ENCODE results near the gene ARHGEF2. TPM values are rescaled to one million over a fixed set of nuclear protein-coding genes. Genes with fewer than 3 reads are reported as not detected.

The ARHGEF2 gene
- total and polyA plus RNA-seq, 2 of the 13 experiments (the other 11 are each of a cell fraction or from before 2014, with no cell fraction given): 16.1 to 32.1 TPM

DNA sequence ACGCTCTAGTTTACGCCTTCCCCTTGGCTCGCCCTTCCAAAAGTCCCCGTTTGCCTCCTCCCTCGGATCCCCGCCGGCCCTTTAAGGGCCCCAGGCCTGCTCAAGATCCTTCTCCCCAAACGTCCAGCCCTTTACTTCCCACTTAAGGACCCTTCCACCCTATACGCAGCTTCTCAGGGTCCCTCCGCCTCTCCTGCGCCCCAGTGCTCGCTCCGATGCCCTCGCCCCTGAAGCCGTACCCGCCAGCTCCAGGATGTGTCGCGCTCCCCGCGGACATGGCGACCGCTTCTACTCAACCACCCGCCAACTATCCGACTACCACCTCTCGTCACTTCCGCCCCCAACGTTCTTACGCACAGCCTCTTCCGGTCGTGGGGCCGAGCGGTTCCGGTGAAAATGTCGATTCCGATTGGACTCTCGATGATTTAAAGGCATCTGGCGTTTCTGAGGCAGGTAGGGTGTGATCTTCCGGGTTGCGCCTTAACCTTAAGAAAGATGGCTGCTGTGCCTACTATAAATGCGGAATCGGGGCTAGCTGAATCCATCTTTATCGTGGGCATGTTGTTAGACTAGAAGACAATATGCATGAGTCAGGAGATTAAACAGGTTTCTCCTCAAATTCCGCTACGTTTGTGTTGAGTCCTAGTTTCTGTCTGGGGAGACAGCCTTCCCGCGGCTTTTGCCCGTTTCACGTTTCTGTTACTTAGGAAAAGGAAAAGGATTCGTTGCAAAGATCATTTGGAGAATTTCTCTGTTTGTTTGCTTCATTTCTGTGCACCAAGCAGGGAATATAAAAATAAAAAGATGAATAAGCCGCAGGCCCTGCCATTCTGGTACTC lies 44.0 kb downstream of the ARHGEF2 start, which contains the start of gene KHDC4 (continued):
- TF ChIP-seq, protein P1, sequence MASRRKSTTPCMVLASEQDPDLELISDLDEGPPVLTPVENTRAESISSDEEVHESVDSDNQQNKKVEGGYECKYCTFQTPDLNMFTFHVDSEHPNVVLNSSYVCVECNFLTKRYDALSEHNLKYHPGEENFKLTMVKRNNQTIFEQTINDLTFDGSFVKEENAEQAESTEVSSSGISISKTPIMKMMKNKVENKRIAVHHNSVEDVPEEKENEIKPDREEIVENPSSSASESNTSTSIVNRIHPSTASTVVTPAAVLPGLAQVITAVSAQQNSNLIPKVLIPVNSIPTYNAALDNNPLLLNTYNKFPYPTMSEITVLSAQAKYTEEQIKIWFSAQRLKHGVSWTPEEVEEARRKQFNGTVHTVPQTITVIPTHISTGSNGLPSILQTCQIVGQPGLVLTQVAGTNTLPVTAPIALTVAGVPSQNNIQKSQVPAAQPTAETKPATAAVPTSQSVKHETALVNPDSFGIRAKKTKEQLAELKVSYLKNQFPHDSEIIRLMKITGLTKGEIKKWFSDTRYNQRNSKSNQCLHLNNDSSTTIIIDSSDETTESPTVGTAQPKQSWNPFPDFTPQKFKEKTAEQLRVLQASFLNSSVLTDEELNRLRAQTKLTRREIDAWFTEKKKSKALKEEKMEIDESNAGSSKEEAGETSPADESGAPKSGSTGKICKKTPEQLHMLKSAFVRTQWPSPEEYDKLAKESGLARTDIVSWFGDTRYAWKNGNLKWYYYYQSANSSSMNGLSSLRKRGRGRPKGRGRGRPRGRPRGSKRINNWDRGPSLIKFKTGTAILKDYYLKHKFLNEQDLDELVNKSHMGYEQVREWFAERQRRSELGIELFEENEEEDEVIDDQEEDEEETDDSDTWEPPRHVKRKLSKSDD (CRISPR knock-in tag; IDR thresholded peaks at IDR 0.05; ENCODE audit: low read depth): peak; percentile 85
- TF ChIP-seq MED8 (CRISPR knock-in tag; IDR thresholded peaks at IDR 0.05; ENCODE audit: insufficient replicate concordance) (peak; percentile 45), KMT2B (CRISPR knock-in tag; IDR thresholded peaks at IDR 0.05) (peak; percentile 88), ZNF253 (CRISPR knock-in tag; IDR thresholded peaks at IDR 0.05; ENCODE audit: borderline replicate concordance) (no peak), ZNF607 (CRISPR knock-in tag; IDR thresholded peaks at IDR 0.05; ENCODE audit: borderline replicate concordance) (peak; percentile 65; the same call in 1 of the 2 replicates), POLR2G (IDR thresholded peaks at IDR 0.05; ENCODE audit: low read depth, low read length) (peak; percentile 98), ZBTB3 (CRISPR knock-in tag; IDR thresholded peaks at IDR 0.05; ENCODE audit: borderline replicate concordance, low read depth) (no peak), ZNF224 (CRISPR knock-in tag; IDR thresholded peaks at IDR 0.05) (no peak), RNF2 (conservative IDR thresholded peaks at IDR 0.05; ENCODE audit: low read depth) (no peak), PAWR (CRISPR knock-in tag; IDR thresholded peaks at IDR 0.05; ENCODE audit: borderline replicate concordance) (no peak), WIZ (CRISPR knock-in tag; IDR thresholded peaks at IDR 0.05) (no peak), KLF12 (CRISPR knock-in tag; IDR thresholded peaks at IDR 0.05; ENCODE audit: borderline replicate concordance) (no peak), KDM5A (IDR thresholded peaks at IDR 0.05; ENCODE audit: borderline replicate concordance, low read length) (peak; percentile 88; the same call in 1 of the 2 replicates), ZNF749 (CRISPR knock-in tag; IDR thresholded peaks at IDR 0.05; ENCODE audit: borderline replicate concordance) (no peak), ZNF235 (CRISPR knock-in tag; IDR thresholded peaks at IDR 0.05; ENCODE audit: borderline replicate concordance) (no peak), ESRRA (CRISPR knock-in tag; IDR thresholded peaks at IDR 0.05; ENCODE audit: low read depth) (no peak), RBAK (CRISPR knock-in tag; IDR thresholded peaks at IDR 0.05) (no peak), ELF4 (CRISPR knock-in tag; IDR thresholded peaks at IDR 0.05; ENCODE audit: borderline replicate concordance) (peak; percentile 90), CBX5 (CRISPR knock-in tag; IDR thresholded peaks at IDR 0.05; ENCODE audit: borderline replicate concordance) (peak; percentile 18; the same call in 1 of the 2 replicates), MATR3 (CRISPR knock-in tag; IDR thresholded peaks at IDR 0.05) (no peak), AGO1 (IDR thresholded peaks at IDR 0.05; ENCODE audit: low read depth, low read length, poor library complexity, severe bottlenecking) (peak; percentile 79), ZNF138 (CRISPR knock-in tag; IDR thresholded peaks at IDR 0.05; ENCODE audit: low read depth) (no peak), PHF8 (CRISPR knock-in tag; IDR thresholded peaks at IDR 0.05) (peak; percentile 98), NFIB (CRISPR knock-in tag; IDR thresholded peaks at IDR 0.05; ENCODE audit: borderline replicate concordance) (no peak), POGZ (CRISPR knock-in tag; IDR thresholded peaks at IDR 0.05) (peak; percentile 85), NR2F2 (IDR thresholded peaks at IDR 0.05; ENCODE audit: borderline replicate concordance, low read depth) (no peak), NFKB2 (CRISPR knock-in tag; IDR thresholded peaks at IDR 0.05; ENCODE audit: borderline replicate concordance) (peak; percentile 55; the same call in 1 of the 2 replicates), ARNT (IDR thresholded peaks at IDR 0.05) (no peak)
- TF ChIP-seq, protein P2, sequence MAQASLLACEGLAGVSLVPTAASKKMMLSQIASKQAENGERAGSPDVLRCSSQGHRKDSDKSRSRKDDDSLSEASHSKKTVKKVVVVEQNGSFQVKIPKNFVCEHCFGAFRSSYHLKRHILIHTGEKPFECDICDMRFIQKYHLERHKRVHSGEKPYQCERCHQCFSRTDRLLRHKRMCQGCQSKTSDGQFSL (CRISPR knock-in tag; IDR thresholded peaks at IDR 0.05): no peak

Data from HepG2 (cell line).